HG03103 (cell line): ENCODE results near the gene ETS2.

ENCODE experiments used
- ATAC-seq: cut with Tn5 transposase; IDR thresholded peaks from one replicate; pipeline ENCODE4 v1.9.1; 2021; ENCODE audit warnings: low read depth; ENCODE audit not compliant: unreplicated experiment

ETS2 gene

DNA sequence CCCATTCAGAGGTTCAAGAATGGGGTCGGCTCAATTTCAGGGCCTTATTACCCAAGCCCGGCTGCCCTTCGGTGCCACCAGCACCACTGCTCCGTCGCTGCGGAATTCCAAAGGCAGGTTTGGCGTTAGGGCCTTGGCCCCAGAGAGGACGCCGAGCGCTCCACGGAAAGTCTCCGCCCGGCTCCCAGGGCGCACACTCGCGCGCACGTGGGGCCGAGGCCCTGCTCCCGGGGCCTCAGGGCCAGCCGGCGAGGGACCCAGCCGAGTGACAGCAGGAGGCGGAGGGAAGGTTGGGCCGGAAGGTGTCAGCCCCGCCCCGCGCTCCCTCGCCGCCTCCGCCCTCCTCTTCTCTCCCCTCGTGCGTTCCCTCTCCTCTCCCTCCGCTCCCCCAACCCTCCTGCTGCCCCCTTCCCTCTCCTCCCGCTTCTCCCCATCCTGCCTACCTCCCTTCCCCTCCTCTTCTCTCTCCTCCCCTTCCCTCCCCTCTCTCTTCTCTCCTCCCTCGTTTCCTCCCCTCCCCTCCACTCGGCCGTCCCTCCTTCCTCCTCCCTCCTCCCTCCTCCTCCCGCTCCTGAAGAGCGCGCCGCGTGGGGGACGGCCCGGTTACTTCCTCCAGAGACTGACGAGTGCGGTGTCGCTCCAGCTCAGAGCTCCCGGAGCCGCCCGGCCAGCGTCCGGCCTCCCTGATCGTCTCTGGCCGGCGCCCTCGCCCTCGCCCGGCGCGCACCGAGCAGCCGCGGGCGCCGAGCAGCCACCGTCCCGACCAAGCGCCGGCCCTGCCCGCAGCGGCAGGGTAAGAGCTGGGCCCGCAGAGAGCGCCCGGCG, at the start of gene ETS2:
ETS2 (plus strand) TSS at position 602 of the 825 bp plus-strand sequence. CDS start 4,106 bp downstream, outside the sequence.
- ATAC-seq = peak; percentile 69

DNA sequence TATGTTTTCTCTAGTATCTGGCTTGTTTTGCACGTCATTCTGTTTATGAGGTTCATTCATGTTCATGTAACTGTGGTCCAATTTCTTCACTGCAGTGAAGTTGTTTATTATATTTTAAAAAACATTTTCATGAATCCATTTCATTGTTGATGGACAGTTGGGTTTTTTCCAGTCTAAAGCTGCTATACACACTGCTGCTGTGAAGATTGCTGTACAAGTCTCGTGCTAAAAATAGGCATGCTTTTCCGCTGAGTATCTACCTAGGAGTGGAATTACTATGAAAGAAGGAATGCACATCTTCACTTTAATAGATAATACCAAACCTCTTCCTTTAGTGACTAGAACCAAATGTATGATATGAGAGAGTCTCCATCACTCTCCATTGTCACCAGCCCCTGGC, 49.0 kb upstream of the ETS2 start:
- ATAC-seq = no peak

DNA sequence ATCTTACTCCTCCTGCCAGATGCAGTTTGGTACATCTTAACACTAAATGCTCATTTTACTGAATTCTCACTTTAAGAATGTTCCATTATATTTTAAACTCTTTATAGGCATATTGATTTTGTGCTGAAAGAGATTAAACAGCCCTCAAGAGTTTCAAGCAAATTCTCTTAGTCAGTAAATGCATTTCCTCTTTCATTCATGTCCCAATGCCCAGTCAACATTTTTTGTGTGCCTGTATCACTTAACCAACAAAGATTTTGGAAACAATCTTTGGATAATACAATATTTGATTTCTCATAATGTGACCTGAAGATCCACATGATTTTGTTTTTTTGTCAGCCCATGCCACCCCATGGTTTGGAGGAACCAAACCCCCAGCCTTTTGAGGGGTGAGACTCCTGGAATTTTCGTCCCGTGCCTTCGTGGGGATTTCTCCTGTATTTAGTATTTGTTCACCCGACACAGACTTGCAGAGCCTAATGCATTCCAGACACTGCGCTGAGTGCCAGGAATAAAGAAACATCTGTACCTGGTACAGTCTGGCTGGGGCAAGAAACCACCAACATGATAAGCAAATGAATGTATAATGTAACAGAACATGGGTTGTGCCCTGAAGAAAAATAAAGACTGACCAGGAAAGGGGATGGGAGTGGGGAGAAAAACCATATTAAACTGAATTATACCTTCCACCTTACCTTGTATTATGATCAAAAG, 47.1 kb upstream of the ETS2 start:
- ATAC-seq = no peak

DNA sequence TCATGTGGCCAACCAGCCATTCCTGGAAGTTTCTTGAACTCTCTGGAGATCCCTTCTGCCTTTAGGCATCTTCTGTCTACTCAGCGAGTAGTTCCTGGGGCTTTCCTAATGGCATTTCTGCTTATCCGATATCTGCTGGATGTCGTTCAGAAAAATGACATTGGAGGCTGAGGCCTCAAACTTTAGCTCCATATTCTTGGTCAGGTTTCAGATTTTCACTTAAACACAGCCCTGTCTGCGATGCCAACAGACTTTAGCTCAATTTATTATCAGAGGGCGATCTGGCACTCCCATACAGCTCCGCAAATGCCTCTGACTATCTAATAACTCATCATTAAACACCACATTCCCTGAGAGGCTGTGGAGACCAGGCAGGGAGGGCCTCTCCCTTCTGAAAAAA, 46.3 kb upstream of the ETS2 start:
- no peak for ATAC-seq

DNA sequence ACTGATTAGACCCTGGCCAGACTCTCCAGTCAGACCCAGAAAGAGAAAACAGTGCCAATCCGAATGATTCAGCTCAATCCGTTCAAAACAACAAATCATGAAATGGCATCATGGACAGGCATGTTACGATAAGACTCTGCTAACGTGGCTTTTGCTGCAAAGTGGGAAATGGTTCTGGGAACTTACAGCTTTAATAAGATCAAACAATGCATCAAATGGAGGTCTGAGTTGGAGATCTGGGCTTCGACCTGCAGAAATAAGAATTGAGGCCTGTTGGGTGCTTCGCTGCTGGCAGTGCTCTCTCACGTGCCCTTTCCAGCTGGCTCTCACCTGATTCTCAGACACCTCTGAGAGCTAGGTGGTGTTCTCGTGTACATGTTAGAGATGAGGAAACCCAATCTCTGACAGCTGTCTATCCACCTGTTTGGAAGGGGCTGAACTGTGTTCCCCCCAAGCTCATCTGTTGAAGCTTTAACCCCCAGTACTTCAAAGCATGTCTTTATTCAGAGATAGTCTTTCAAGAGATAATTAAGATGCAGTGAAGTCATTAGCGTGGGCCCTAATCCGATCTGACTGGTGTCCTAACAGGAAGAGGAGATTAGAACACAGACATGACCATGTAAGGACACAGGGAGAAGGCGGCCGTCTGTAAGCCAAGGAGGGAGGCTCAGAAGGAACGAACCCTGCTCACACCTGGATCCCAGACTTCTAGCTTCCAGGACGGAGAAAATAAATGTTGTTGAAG, 45.5 kb upstream of the ETS2 start:
- ATAC-seq = no peak

DNA sequence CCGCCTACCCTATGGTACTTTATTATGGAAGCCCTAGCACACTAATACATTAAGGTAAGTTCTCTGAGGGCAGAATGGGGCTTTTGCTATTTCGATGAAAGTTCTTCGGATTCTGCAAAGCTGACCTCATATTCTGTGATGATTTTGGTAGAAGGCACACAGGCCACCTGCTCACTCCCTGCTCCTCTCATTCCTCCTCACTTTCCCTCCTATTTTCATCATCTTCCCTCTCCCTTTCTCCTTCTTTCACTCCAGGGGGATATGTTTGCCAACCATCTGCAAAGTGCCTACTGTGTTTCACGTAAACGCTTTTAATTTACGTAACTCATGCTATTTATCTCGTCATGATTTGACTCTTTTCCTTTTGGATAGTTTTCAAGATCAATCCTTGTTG, 45.0 kb upstream of the ETS2 start:
- no peak for ATAC-seq

DNA sequence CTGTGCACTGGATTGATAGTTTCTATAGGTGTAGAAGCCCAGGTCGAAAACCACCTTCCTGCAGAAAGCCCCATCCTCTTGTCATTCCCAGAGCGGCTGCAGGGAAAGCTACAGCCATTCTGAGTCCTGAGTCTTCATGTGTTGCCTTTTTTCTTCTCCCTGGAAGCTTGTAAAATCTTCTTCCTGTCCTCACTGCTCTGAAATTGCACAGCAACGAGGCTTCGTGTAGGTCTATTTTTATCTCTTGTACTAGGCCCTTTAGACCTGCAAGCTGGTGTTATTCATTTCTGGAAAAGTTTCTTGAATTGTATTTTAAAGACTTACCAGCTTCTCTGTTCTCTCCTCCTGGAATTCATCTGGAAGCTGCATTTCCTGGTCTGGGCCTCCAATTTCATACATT, 44.2 kb upstream of the ETS2 start:
- ATAC-seq = no peak

DNA sequence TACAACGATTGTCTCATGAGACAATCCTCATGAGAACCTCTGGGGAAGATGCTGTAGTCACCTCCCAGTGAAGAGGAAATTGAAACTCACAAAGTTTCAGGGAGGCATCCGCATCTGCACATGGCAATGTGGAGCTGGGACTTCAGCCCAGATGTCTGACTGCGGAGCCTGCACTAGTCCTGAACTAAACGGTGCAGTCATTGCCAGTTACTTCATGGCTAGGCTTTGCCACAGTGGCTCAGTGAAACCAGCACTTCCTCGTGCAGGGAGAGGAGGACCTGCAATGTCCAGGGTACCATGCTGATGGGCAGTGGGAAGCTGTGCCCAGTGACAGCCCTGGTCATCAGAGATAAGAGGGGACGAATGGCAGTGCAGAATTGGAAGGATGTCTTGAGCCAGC, 40.7 kb upstream of the ETS2 start:
- ATAC-seq = no peak

DNA sequence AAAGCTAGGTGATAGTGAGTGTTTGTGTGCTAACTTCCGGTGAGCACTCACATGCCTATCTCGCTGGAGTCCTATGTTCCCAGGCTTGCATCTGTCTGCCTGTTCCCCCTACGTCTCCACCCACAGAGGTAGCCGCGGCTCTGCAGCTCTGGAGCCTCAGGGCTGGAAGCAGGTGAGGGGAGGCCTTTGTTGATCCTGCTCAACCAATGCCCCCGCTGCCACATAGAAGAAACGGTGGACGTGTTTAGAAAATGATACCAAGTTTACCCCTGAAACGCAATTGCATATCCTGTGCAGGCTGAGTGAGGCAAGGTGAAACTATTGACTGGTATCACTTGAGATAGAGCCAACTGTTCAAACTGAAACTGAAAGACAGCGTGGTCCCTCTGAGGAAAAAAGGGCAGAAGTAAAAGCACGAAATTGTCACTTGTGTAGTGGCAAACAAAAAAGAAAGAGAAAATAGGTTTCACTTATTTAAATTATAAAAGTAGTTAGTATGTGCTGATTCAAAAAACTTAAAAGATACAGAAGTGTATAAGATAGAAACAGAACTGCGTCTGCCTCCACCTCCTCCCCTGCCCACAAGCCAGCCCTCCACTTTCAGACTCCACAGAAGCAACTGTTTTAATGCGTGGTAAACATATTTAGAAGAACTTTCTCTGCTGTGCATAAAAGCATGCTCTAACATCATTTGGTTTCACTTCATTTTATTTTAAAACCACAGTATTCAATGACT, 38.6 kb upstream of the ETS2 start:
- peak; percentile 94 for ATAC-seq

DNA sequence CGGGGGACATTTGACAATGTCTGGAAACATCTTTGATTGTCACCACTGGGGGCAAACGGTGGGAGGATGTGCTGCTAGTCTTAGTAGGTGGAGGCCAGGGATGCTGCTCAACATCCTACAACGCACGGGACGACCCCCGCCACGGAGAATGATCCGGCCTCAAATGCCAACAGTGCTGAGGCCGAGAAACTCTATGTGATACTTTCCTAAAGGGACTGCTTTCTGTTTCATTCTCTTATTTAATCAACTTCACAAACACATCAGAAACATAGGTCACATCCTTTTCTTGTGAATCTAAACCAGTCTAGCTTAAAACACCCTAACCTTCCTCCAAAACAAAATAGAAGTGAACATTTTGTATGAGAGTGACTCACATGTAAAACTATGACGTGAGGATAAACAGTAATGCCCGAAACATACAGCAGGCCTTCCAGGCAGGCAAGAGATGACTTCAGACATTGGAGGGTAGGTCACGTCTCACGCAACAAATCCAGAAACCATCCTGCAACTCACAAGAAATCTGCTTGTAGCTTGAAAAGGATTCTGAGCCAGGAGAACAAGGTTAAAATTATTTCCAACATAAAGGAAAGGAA, 37.2 kb upstream of the ETS2 start:
- no peak for ATAC-seq

DNA sequence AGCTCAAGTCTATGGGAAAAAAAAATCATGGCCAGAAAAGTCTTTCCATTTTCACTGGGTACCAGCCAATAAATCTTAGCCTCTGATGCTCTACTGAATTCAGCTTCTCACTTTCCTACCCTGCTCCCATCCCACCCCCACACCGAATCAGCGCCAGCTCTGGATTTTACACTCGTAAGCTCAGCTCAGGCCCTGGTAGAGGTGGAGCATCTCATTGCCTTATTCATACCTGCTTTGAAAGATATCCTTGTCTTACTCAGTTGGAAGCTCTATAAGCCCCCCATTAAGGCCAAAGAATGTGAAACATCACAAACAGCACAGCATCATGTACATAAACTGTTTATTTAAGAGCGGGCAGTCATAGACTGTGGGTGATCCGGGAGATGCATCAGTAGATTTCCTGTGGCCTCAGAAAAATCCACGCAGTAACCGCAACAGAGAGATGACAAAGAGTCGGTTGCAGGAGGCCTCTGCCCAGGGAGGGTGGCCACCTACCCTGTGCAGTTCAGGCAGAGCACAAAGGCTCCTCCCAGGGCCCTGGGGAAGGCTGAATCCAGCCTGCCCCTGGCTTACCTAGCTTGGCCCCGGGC, 36.4 kb upstream of the ETS2 start:
- ATAC-seq = no peak

DNA sequence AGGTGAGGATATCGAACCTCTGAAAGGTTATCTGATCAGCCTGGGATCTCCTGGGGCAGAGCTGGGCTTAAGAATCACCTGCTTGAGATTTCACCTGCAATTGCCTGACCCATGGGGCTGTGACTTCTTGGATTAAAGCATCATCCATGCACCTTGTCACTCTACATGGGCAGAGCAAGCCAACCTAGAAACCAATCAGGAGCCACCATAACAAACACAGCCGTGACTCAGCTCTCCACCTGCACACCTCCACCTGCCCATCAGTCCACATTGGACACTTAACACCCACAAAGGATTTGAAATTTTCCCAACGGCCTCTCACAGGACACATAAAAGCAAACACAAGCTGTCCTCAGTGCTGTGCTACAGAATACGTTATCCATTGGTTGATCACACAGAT, 35.1 kb upstream of the ETS2 start:
- ATAC-seq = no peak

DNA sequence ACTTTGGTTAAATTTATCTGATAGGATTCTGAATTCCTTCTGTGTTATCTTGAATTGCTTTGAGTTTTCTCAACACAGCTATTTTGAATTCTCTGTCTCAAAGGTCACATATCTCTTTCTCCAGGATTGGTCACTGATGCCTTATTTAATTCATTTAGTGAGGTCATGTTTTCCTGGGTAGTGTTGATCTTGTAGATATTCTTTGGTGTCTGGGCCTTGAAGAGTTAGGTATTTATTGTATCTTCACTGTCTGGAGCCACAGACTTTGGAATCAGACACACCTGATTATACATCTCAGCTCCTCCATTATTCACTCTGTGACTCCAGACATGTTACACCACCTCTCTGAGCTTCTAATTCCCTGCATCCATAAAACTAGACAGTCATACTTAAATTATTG, 34.2 kb upstream of the ETS2 start:
- no peak for ATAC-seq

DNA sequence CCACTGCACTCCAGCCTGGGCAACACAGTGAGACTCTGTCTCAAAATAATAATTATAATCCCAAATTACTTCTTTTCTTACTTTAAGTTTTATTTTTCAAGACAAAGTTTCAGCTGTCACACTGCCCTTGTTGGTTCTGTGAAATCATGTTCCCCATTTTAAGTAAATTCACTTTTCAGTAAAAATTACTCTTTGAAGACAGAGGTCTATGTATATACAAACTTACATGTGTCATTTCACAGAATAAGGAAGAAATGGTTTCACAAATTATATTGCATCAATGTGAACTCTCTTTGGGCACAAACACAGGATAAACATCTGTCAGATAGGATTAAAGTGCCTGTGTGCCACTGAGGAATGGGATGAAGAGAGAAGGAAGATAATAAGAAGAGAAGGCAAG, 33.1 kb upstream of the ETS2 start:
- no peak for ATAC-seq

DNA sequence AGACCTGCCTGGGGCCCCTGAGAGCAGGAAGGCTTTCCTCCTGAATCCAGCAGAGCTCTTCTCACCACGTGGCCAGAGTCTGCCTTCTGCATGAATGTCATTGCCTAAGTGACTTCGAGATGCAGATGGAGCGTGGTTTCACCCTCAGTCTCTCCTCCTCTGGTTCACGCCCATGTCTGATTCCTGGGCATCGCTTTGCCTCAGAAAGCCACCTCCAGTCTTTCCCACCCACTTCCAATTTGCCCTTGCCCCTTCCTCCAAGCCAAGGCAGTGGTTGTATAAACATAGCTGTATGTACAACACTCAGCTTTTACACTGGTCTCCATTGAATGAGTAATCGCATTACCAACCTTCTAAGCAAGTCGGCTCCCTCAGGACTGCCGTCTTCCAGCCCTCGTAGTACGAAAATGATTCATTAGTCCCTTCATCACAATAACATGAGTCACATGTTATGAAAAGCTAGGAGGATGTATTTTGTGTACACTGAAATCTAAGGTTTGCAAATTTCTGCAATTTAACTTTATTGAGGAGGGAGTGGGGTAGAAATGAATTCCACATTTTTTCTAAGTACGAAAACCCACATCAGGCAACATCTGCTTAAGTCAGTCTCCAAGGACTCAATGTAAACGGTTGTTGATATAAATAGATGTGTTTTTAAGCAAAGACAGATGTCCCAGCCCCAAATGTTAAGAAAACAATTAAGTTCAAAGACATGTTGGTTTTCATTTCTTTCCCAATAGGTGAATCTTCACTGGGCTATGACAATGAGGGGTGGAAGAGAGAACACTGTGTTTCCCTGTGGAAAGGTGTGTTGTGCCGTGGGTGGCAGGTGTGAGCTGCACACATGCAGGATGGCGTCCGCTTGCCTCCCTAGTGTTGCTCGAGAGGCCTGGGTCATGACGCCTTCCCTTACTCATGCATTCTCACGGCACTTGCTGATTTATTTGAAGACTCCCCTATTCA, 32.3 kb upstream of the ETS2 start:
- peak; percentile 45 for ATAC-seq

DNA sequence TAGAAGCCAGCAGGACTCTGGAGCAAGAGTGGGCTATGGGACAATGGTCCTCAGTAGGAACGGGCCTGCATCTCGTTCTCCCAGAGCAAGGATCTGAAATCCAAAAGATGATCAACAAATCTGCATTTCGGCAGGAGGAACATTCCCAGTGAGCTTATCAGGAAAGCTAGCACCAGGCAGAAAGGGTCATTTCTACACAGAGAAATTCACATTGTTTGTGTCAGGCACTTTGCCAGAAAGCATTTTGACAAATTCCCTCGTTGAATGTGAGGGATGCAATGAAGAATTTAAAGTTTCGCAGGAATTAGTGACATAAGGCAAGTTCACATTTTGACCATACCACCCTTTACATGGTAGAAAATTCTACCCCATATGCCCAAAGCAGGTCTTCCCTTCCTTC, 31.6 kb upstream of the ETS2 start:
- ATAC-seq = no peak

DNA sequence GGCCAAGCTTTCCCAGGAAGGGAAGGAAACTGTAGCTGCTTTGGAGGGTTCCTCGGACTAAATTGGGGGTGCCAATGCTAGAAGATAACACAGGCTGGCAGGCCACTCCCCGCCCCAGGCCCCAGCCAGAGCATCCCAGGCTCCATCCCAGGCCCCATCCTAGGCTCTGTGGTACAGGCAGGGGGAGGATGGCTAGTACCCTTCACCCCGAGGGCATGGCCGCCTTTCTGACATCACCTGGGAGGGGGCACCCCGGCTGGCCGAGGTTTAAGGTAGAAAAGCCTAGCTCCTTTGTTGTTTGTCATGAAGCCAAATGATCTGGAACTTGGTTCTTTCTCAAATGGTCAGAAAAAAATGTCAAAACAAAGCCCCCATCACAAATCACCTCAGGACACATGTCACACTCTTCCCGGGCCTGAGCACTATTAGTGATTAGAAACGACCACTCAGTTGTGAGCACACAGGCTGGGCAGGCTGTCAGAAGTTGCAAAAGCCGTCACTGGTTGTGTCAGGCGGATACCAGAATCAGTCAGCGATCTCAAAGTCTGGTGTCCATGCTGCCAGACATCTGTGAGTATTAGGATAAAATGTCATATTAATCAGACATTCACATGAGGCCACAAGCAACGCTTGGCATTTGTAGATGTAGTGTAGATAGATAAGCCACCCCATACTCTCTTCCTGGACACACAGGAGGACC, 31.0 kb upstream of the ETS2 start:
- ATAC-seq = no peak

DNA sequence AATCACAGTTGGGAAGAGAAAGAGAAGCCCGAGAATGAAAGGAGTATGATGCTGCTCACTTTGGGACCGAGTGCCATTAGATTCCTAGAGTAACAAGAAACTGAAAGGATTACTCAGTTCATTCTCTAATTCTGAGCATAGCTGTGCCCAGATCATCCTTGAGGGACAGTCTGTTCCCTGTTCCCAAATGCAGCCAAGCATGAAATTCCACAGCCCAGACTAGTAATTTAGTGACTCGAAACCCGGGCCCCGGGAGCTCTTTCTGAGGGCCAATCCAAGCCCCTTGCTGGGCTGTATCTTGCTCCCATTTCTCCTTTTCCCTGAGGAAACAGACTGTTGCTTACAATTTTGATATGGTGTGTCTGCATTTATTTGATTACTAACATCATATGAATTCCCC, 30.0 kb upstream of the ETS2 start:
- ATAC-seq = no peak
